ENCODE measurements around the gene LY6G5C. TPM values are rescaled to one million over a fixed set of nuclear protein-coding genes. Genes with fewer than 3 reads are reported as not detected.

Gene LY6G5C
- total and polyA plus RNA-seq, 2 of the 13 experiments (the other 11 are each of a cell fraction or from before 2014, with no cell fraction given): 0.33 to 0.55 TPM

DNA sequence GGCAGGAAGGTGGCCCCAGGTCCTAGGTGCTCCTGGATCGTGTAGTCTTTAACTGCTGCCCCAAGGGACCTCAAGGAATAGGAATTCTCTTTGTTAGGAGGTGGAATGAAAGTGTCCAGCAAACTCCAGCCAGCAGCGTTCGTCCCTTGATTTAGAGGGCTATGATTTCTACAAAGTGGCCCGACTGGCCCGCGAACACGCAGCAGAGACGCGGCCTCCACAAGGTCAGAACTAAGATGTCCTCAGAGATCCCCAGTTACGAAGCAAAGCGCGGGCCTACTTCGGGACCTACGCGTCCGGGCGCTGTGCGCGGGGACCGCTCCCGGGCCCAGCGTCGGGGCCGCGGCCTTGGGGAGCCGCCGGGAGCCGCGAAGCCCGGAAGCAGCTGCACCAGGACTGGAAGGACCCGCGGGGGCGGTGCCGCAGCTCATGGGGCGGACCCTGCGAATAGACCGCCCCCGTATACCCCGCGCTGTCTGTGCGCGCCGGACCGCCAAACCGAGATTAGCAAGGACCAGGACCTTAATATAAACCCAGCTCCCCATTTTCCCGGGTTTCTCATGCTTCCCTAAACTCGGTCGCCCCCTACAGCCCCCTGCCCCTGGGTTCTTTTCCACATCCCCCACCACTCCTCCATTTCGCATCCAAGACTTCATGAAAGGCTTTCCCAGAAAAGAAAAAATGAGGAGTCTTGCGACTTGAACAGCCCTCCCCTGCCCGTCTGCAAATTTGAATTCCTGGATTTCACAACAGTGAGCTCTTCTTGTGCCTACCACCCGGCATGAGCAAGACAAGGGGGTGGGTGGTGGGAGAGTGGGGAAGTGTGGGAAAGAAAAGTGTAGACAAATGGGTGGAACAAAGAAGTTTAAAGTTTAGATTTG, 20.2 kb downstream of the LY6G5C start, which contains the start of gene C6orf47 (continued):
- TF ChIP-seq, protein P1, sequence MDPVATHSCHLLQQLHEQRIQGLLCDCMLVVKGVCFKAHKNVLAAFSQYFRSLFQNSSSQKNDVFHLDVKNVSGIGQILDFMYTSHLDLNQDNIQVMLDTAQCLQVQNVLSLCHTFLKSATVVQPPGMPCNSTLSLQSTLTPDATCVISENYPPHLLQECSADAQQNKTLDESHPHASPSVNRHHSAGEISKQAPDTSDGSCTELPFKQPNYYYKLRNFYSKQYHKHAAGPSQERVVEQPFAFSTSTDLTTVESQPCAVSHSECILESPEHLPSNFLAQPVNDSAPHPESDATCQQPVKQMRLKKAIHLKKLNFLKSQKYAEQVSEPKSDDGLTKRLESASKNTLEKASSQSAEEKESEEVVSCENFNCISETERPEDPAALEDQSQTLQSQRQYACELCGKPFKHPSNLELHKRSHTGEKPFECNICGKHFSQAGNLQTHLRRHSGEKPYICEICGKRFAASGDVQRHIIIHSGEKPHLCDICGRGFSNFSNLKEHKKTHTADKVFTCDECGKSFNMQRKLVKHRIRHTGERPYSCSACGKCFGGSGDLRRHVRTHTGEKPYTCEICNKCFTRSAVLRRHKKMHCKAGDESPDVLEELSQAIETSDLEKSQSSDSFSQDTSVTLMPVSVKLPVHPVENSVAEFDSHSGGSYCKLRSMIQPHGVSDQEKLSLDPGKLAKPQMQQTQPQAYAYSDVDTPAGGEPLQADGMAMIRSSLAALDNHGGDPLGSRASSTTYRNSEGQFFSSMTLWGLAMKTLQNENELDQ (CRISPR knock-in tag; IDR thresholded peaks at IDR 0.05; ENCODE audit: borderline replicate concordance): no peak
- TF ChIP-seq, protein P2, sequence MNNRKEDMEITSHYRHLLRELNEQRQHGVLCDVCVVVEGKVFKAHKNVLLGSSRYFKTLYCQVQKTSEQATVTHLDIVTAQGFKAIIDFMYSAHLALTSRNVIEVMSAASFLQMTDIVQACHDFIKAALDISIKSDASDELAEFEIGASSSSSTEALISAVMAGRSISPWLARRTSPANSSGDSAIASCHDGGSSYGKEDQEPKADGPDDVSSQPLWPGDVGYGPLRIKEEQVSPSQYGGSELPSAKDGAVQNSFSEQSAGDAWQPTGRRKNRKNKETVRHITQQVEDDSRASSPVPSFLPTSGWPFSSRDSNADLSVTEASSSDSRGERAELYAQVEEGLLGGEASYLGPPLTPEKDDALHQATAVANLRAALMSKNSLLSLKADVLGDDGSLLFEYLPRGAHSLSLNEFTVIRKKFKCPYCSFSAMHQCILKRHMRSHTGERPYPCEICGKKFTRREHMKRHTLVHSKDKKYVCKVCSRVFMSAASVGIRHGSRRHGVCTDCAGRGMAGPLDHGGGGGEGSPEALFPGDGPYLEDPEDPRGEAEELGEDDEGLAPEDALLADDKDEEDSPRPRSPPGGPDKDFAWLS (CRISPR knock-in tag; IDR thresholded peaks at IDR 0.05; ENCODE audit: borderline replicate concordance): no peak; the same call in 1 of the 2 replicates
- TF ChIP-seq SRY (CRISPR knock-in tag; IDR thresholded peaks at IDR 0.05) (peak; percentile 86; the same call in 1 of the 2 replicates), ZMYM2 (CRISPR knock-in tag; IDR thresholded peaks at IDR 0.05) (no peak), EP300 (IDR thresholded peaks at IDR 0.05; ENCODE audit: low read depth in 2 of 2, low read length in 2 of 2) (no peak), EP300 (CRISPR knock-in tag; IDR thresholded peaks at IDR 0.05; ENCODE audit: borderline replicate concordance) (peak; percentile 42; the same call in 1 of the 2 replicates), PCBP1 (IDR thresholded peaks at IDR 0.05; ENCODE audit: borderline replicate concordance, low read depth, low read length) (no peak), SMAD3 (CRISPR knock-in tag; IDR thresholded peaks at IDR 0.05) (no peak), MIER2 (CRISPR knock-in tag; IDR thresholded peaks at IDR 0.05) (peak; percentile 36), ZNF337 (CRISPR knock-in tag; IDR thresholded peaks at IDR 0.05; ENCODE audit: borderline replicate concordance, low read depth) (peak; percentile 64; the same call in 1 of the 2 replicates), WIZ (CRISPR knock-in tag; IDR thresholded peaks at IDR 0.05) (peak; percentile 88; the same call in 1 of the 2 replicates), HNF4A (CRISPR knock-in tag; IDR thresholded peaks at IDR 0.05) (no peak), MEIS2 (CRISPR knock-in tag; IDR thresholded peaks at IDR 0.05) (peak; percentile 81), ZNF431 (CRISPR knock-in tag; IDR thresholded peaks at IDR 0.05; ENCODE audit: borderline replicate concordance, low read depth) (no peak; the same call in 1 of the 2 replicates), CREM (IDR thresholded peaks at IDR 0.05) (no peak; the same call in 1 of the 2 replicates), CREM (CRISPR knock-in tag; IDR thresholded peaks at IDR 0.05) (no peak)
- TF ChIP-seq, protein P3, sequence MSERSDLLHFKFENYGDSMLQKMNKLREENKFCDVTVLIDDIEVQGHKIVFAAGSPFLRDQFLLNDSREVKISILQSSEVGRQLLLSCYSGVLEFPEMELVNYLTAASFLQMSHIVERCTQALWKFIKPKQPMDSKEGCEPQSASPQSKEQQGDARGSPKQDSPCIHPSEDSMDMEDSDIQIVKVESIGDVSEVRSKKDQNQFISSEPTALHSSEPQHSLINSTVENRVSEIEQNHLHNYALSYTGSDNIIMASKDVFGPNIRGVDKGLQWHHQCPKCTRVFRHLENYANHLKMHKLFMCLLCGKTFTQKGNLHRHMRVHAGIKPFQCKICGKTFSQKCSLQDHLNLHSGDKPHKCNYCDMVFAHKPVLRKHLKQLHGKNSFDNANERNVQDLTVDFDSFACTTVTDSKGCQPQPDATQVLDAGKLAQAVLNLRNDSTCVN (CRISPR knock-in tag; IDR thresholded peaks at IDR 0.05; ENCODE audit: borderline replicate concordance): peak; percentile 61; the same call in 1 of the 2 replicates
- TF ChIP-seq, protein P4, sequence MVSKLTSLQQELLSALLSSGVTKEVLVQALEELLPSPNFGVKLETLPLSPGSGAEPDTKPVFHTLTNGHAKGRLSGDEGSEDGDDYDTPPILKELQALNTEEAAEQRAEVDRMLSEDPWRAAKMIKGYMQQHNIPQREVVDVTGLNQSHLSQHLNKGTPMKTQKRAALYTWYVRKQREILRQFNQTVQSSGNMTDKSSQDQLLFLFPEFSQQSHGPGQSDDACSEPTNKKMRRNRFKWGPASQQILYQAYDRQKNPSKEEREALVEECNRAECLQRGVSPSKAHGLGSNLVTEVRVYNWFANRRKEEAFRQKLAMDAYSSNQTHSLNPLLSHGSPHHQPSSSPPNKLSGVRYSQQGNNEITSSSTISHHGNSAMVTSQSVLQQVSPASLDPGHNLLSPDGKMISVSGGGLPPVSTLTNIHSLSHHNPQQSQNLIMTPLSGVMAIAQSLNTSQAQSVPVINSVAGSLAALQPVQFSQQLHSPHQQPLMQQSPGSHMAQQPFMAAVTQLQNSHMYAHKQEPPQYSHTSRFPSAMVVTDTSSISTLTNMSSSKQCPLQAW (CRISPR knock-in tag; IDR thresholded peaks at IDR 0.05): peak; percentile 49; the same call in 1 of the 2 replicates
- TF ChIP-seq, protein P5, sequence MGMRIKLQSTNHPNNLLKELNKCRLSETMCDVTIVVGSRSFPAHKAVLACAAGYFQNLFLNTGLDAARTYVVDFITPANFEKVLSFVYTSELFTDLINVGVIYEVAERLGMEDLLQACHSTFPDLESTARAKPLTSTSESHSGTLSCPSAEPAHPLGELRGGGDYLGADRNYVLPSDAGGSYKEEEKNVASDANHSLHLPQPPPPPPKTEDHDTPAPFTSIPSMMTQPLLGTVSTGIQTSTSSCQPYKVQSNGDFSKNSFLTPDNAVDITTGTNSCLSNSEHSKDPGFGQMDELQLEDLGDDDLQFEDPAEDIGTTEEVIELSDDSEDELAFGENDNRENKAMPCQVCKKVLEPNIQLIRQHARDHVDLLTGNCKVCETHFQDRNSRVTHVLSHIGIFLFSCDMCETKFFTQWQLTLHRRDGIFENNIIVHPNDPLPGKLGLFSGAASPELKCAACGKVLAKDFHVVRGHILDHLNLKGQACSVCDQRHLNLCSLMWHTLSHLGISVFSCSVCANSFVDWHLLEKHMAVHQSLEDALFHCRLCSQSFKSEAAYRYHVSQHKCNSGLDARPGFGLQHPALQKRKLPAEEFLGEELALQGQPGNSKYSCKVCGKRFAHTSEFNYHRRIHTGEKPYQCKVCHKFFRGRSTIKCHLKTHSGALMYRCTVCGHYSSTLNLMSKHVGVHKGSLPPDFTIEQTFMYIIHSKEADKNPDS (CRISPR knock-in tag; IDR thresholded peaks at IDR 0.05): 0 out of 2 replicates have a peak, but pooled peaks have one; percentile 56
